HT-29 (cell line): ENCODE results near the gene CIRBP. TPM values are rescaled to one million over a fixed set of nuclear protein-coding genes. Genes with fewer than 3 reads are reported as not detected.
A peak's percentile ranks its signal among the peaks of the same experiment; 100 is the strongest.
"Not testable (repeated sequence)": the region's sequence is repeated elsewhere in the genome, so short reads cannot be mapped to it uniquely, and the experiment has no call there.

Experiments used
- DNase-seq: peaks from one replicate; pipeline ENCODE4 v3.0.0-alpha.2; 2015; ENCODE audit warnings: low spot score
- total RNA-seq: library from RNA; depleted of rRNA; stranded (reverse); fragments of >200 nt; shearing (Covaris generic); gene quantifications from 2 replicates; pipeline ENCODE4 v1.2.3, GENCODE V29; 2014

Gene CIRBP
- total RNA-seq, 1 experiment from 2014 or later: 72.3 TPM

DNA sequence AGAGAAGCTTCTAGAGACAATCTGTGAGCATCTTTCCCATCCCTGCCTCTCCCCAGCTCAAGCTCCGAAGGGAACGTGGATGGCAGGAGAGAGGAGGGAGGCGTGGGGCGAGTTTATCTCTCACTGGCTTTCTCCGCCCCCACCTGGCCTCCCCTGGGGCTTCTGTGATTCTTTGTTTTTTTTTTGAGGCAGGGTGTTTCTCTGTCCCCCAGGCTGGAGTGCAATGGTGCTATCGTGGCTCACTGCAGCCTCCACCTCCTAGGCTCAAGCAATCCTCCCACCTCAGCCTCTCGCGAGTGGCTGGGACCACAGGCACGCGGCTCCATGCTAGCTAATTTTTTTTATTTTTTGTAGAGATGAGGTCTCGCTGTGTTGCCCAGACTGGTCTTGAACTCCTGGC is 39.6 kb downstream of the CIRBP start:
- no peak for DNase-seq

DNA sequence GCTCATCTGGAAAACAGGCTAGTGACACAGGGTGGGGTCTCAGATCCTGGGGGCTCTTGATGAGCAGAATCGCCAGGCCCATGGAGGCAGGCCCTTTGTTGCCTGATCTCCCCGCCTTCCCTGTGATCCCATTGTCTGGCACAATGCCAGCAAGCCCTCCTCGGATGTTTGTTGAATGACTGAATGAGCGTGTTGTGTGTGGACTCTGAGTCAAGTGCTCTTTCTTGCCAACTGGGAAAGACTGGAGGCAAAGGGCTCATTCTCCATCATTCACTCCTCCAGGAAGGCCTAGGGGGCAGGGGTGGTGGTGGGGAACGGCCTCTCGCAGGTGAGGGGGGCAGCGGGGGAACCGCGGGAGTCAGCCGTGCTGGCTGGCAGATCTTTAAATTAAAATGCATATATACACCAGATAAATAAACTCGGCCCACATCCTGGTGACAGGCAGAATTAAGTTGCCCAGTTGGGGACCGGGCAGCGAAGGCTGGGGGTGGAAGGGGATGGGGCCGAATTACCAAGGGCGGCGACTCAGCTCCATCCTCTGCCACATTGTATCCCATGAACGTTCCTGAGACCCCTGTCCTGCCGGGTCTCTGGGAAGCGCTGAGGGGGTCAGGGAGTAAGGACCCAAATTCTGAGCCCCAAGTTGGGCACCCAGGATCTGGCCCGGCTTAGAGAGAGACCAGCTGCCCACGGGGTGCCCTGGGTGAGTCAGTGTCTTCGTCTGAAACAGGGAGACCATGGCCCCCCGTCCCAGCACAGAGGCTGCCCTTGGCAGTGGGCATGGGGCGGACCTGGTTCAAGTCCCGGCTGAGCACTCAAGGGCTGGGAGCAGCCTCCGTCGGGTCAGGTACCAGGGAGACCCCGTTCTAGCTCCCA is 41.1 kb downstream of the CIRBP start:
- no peak for DNase-seq

DNA sequence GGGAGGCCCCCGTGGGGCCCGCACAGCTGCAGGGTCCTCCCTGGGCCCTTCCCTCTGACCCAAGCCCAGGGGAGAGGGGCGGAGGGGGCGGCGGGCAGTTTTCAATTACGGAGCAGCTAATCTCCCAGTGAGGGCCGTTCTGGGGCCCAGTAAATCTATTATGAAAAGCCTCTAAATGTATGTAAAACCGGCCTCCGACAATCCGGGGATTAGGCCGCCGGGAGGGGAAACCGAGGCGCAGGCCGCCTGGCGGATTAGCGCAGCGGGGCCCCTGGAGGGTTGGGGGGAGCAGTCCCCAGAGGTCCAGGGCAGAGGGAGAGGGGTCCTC is 41.7 kb downstream of the CIRBP start:
- DNase-seq: no peak

DNA sequence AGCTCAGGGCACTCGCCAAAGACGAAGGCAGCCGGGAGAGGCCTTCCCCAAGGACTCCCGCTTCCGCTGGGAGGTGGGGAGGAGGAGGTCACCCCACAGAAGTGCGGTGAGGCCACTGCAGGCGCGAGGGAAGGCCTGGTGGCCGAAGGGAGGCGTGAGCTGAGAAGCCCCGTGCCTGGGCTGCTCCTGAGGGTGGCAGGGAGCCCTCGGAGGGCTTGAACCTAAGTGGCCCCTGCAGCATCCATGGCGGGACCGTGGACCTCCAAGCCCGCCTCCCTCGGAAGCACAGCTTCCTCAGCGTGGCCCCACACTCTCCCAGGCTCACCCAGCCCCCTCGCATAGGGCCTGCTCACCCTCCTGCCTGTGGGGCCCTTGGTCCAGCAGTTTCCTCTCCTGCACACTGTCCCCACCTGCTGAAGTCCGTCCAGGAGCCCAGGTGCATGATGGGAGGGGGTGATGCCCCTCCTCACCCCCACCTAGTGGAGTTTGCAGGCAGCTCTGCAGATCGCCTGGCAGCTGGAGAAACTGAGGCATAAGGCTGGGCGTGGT is 42.5 kb downstream of the CIRBP start:
- DNase-seq: no peak

DNA sequence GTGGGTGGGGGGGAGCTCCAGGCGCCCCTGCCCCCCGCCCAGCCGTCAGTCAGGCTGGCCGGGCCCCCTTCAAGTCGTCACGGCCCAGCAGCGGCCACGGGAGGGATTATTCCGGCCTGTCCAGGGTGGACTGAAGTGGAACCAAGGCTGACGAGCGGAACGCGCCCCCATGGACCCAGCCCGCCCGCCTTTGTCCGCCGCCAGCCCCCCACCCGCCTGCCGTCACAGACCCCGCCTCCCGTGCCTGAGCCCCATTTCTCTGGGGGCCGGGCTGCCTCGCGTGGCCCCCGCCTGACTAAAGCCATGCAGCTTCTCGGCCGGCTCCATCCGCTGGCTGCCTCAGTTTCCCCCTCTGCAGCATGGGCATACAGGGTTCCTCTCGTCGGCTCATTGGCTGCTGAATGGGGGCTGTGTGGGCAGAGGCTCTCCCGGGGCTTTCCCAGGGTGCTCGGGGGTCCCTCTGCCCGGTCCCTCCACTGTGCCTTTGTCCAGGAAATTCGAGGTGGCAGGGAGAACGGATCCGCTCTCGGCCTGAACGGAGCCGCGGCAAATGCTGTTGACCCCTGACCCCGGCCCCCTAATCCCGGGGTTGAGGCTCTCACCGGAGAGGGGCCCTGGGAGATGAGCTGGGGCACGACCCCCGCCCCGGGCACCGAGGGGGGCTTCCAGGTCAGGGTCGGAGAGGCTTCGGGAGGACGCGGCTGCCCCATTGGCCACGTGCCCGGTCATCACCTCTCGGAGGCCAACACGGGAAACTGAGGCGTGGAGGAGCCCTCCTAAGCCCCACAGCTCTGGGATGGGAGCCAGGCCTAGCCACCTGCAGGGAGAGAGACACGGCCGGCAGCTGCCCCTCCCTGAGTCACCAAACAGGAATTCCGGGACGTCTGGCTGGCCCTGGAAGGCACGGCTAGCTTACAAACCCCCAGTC is 43.9 kb downstream of the CIRBP start:
- DNase-seq: peak; percentile 51

DNA sequence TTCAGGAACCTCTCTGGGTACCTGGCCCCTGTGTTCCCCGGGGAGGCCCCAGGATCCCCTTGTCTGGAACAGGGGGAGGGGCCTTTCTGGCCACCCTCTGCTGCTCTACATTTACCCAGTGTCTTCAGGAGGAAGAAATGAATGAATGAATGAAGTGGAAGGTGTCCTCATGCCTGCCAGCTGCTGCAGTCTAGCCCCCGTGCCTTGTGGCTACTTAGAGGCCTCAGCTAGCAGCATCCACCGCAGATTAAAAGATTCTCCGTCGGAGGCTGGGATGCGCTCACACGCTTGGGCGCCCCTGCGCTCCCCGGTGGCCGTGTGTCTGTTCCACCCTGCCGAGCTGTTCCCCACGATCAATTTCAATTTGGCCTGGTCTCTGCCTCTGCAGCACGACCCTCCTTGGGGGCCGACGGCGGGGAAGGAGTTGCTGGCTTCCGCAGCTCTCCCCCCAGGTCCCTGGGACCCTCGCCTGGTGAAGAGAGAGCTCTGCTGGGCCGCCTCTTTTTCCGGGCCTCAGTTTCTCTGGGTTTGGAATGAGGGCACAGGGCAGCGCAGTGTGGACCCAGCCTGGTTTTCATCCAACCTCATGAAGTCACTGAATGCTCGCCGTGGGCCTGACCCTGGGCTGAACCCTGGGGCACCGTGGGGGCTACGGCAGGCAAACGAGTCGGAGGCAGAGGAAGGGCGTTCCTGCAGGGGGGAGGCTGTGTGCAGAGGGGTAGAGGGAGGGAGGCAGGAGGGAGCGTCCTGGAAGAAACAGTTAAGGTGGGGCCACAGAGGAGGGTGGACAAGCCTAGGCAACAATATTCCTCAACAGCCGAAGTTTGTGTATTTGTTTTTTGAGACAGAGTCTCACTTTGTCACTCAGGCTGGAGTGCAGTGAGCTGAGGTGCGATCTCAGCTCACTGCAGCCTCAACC is 44.8 kb downstream of the CIRBP start:
- DNase-seq: no peak

DNA sequence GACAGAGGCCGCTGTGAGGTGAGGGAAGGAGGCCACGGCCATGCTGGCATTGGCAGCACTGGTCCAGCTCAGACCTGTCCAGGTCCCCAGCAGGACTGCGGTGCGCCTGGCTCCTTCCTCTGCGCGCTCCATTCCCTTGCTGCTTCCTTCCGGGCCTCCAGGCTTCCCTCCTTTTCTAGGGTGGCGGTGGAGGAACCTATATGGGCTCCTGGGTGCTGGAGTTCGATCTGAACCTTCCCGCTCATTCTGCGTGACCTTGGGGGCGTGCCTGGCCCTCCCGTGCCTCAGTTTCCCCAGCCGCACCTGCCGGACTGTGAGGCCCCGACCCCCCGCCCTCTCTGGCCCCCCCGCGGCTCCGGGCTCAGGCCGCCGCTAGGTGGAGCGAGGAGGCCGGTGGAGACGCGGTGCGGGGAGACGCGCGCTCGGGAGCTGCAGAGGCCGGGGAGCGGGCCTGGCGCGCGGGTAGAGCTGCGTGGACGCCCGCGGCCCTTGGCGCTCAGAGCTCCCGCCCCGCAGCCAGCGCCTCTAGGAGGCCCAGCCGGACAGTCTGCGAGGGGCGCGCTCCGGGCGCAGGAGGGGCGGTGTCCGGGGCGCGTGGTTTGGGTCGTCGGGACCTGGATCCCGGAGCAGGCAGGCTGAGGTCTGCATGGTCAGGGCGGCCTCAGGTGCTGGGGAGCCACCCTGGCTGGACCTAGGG is 46.5 kb downstream of the CIRBP start:
- peak; percentile 54 for DNase-seq

DNA sequence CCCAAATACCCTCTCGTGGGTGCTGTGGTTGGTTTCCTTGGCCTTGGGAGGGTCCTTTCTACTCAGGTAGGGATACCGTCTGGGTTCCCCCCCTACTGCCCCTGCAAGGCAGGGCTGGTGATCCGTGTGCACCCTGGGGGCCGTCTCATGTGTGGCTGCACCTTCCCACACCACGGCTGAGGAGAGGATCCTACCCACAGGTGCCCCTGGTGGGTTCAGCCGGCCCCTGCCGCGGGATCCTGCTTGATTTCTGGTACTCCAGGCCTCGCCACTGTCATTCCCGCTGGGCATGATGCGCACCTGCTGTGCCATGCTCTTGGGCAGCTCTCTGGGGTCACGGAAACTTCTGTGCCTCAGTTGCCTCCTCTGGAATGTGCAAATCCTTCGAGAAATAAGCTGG is 47.3 kb downstream of the CIRBP start:
- no peak for DNase-seq

DNA sequence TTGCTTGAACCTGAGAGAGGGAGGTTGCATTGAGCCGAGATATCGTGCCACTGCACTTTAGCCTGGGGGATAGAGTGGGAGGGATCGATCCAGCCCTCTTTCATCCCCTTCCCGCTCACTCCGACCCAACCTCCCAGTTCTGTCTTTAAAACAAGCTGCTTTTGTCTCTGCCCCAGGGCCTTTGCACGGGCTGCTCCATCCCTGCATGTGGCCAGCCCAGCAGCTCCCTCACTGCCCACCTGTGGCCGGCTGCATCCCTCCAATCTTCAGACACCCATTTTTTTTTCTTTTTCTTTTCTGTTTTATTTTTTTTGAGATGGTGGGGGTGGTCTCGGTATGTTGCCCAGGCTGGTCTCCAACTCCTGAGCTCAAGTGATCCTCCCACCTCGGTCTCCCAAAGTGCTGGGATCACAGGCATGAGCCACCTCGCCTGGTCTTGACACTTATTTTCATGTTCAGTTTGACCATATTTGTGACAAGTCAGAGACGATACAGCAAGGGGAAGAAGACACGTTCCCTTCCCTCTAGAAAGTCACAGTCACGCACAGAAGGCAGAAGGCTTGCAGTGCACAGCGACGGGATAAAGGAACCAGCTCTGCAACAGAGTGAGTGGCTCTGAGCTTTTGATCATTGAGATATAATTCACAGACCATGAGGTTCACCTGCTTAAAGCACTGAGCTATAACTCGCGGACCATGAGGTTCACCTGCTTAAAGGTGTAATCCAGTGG is 48.3 kb downstream of the CIRBP start:
- no peak for DNase-seq

DNA sequence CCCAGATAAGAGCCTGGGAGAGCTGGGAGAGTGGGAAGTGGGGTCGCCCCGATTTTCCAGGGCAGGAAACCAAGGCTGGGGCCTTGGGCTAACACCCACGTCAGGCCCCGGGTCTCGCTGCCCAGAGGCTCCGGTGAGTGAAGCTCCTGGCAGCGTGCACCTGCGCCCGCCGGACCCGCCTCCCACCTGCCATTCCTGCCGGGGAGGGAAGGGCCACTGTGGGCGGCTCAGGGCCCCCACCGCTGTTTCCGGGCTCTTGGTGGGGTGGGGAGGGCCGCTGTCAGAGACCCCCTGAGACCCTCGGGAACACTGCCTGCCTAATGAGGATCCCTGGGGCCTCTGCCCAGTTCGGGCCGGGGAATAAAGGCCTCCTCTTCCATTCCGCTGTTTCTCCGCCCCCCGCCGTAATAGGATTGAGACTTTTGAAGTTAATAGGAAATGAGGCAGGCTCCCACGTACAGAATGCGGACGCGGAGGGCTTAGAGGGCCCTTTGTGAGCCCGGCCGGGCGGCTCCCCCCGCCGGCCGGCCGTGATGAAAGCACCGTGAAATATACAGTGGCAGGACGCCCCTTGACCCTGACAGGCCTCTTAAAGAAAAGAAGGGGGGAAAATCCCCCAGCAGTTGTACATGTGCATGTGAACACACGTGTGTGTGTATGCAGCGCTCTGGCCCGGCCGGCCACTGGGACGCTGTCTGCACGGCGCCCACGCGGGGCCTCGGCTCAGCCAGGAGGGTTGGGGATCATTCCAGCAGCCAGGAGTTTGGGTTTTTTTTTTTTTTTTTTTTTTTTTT is 49.7 kb downstream of the CIRBP start:
- no peak for DNase-seq

DNA sequence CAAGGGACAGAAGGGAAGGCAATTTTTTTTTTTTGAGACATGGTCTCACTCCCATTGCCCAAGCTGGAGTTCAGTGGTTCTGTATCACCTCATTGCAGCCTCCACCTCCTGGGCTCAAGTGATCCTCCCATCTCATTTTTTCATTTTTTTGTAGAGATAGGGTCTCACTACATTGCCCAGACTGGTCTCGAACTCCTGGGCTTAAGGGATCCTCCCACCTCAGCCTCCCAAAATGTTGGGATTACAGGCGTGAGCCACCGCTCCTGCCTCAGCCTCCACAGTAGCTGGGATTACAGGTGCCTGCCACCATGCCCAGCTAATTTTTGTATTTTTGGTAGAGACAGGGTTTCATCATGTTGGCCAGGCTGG is 51.1 kb downstream of the CIRBP start:
- DNase-seq: not testable (repeated sequence)

DNA sequence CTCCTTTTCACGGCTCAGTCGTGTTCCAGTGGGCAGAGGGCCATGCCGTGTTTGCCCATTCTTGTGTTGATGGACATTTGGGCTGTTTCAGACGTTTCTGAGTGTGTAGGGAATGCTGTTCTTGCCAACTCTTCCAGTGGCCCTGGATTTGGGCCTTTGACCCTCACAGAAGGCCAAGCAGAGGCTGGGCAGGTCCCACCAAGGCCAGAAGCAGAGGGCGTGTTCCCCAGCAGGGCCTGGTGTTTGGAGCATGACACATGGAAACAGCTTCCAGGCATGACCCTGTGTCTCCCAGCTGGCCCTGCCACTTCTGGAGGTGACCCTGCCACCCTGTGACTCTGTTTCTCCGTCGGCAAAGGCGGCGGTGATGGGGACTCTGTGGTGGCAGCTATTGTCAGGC is 52.4 kb downstream of the CIRBP start:
- no peak for DNase-seq

DNA sequence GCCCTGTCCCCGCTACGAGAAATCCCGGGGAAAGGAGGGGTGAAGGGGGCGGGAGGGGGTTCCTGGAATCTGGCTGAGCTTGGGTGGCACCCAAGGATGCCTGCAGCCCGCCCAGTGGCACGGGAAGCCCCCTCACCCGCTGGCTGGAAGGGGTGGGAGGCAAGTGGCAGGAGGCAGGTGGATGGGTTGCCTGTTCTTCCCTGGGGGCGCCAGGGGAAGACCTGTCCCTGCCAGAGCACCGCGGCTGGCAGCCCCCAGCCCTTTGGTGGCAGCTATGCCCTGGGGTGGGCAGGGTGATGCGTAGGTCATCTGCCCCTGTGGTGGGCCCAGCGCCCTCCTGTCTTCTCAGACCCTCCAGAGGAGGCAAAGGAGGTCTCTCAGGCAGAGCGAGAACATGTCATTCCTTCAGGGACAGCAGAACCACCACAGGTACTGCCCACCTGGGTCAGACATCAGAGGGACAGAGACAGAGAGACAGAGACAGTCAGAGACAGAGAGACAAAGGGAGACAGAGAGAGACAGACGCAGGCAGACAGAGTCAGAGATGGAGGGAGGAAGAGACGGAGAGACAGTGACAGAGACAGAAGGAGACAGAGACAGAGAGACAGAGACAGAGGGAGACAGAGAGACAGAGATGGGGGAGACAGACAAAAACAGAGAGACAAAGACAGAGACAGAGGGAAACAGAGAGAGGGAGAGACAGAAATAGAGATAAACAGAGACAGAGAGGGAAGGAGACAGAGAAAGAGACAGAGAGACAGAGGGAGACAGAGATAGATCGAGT is 53.3 kb downstream of the CIRBP start:
- no peak for DNase-seq

DNA sequence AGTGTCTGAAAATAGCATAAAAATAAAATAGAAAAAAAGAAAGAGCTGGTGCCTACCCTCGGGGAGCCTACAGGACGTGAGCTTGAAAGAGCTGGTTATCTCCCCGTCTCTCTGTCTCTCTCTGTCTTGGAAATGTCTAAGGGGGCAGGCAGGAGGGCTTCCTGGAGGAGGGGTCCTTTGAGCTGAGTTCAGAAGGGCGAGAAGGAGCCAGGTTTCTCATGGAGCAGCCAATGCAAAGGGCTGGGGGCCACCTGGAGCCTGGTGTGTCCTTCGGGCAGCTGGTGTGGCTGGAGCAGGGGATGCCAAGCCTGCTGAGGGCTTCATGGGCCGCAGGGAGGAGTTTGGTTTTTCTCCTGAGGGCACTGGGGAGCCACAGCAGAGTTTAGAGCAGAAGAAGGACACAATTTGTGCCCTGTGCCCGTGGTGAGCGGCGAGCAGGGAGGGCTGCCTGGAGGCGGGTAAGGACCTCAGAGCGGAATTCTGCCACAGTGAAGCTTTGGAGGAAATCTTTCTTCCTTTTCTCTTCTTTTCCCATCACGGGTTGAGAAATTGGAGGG is 55.2 kb downstream of the CIRBP start:
- no peak for DNase-seq
